IPS DF 19.7 (cell line): ENCODE results near the gene HNRNPUL2.
"Not testable (repeated sequence)": the region's sequence is repeated elsewhere in the genome, so short reads cannot be mapped to it uniquely, and the experiment has no call there.

Experiments
- DNase-seq: peaks from one replicate; pipeline ENCODE4 v3.0.0-alpha.2; 2013; ENCODE audit warnings: low read depth, low spot score

Gene HNRNPUL2

DNA sequence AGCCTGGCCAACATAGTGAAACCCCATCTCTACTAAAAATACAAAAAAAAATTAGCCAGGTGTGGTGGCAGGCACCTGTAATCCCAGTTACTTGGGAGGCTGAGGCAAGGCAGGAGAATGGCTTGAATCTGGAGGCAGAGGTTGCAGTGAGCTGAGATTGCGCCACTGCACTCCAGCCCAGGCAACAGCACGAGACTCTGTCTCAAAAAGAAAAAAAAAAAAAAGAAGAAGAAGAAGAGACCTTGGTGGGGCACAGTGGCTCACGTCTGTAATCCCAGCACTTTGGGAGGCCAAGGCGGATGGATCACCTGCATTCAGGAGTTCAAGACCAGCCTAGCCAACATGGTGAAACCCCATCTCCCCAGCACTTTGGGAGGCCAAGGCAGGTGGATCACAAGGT is 23.3 kb downstream of the HNRNPUL2 start:
- not testable (repeated sequence) for DNase-seq

- DNase-seq: no peak
Observed at GRCh38 chr11:62702246-62702645, 25.0 kb downstream of the HNRNPUL2 start.

DNA sequence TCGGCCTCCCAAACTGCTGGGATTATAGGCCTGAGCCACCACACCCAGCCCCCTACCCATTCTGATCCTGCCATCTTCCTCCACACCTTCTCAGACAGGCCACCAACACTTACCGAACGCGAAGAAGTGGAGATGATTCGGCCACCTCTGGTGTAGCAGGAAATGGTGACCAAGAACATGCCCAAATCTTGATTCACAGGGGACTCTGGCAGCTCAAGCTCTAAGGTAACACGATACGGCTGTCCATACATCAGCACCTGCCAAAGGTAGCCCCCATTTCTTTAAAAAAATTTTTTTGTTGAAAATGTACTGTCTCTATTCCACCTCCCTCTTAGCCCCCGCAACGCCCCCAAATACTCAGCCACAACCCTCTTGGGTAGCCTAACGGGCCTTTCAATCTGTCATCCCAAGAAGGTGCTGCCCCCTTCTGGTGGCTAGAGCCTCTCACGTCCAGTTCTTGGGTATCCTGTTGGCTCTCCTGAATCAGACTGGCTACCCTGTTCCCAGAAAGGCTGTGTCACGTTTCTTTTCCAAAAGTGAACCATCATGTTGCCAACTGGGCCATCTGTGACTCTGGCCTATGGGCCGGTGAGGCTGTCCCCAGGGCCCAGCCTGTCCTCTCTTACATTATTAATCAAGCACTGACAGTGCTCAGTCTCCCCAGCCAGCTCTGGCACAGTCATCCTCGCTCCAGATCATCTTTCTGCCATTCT is 32.6 kb downstream of the HNRNPUL2 start:
- peak; percentile 68 for DNase-seq

GRCh38 chr11:62693624-62694023 is 33.6 kb downstream of the HNRNPUL2 start:
- DNase-seq: not testable (repeated sequence)

GRCh38 chr11:62689421-62690183 is 37.7 kb downstream of the HNRNPUL2 start, which contains the start of gene LRRN4CL:
Gene LRRN4CL (minus strand): TSS chr11:62689530. CDS start chr11:62688508, 1,022 bp downstream.
- DNase-seq: no peak

DNA sequence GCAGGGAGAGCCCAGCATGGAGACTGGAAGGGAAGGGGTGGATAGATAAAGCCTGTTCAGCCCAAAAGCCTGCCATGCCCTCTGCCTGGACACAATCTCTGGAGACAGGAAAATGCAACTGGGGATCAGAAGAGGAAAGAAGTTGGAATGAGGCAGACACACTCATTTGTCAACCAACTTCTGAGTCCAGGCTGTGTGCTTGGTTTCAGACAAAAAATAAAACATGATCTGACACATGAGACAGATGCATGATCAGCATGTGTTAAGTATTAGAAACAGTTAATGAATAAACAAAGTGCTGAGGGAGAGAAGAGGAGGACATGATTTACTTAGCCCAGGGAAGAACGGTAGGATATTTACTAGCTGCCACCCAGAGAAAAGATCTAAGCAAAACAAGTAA is 38.8 kb downstream of the HNRNPUL2 start:
- no peak for DNase-seq

- DNase-seq: no peak
Observed at GRCh38 chr11:62687508-62688396, 39.5 kb downstream of the HNRNPUL2 start.

DNA sequence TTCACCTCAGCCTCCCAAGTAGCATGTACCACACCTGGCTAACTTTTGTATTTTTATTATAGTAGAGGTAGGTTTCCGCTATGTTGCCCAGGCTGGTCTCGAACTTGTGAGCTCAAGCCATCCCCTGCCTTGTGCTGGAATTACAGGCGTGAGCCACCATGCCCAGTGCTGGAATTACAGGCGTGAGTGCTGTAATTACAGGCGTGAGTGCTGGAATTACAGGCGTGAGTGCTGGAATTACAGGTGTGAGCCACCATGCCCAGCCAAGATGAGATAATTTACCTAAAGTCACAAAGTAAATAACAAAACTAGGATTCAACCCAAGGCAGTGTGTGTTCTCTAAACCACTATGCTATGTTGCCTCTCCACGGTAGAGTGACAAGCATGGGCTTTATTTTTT is 44.7 kb downstream of the HNRNPUL2 start:
- DNase-seq: no peak

GRCh38 chr11:62680825-62681240 is 46.4 kb downstream of the HNRNPUL2 start:
- no peak for DNase-seq

- DNase-seq: no peak
Observed at GRCh38 chr11:62678770-62679696, 48.2 kb downstream of the HNRNPUL2 start, which contains the start of gene UBXN1. Gene UBXN1 (minus strand): TSS chr11:62679073. CDS start chr11:62678923, 150 bp downstream.

DNA sequence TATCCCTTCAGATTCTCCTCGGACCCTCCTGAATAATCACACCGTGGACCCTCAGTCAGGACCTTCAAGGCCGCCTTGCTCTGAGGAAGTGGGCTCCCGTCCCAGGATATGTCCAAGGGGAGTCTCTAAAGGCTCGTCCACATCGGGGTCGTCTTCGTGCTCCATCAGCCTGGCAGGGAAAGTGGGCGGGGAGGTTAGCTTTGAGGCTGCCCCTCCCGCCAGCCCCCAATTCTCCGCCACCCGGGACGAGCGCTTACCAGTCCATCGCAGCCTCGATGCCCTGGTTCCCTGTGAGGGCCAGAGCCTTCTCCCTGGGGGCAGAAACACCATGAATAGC is 48.9 kb downstream of the HNRNPUL2 start:
- DNase-seq: no peak

DNA sequence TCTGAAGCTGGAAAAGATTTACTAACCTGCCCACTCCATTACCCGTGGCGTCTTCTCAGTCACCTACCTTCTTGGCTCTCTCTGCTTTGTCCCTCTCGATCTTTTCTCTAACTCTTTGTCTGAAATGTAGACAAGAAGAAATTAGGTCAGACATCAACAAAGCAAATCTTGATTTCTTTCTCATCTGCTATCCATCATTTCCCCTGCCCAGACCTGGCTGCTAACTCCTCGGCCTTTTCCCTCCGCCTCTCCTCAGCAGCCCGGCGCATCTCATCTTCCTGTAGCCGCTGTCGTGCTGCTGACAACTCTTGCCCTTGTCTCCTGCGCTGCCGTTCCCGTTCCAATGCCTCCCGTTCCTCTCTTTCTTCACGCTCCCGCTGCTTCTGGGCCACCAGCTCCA is 49.5 kb downstream of the HNRNPUL2 start:
- no peak for DNase-seq

DNA sequence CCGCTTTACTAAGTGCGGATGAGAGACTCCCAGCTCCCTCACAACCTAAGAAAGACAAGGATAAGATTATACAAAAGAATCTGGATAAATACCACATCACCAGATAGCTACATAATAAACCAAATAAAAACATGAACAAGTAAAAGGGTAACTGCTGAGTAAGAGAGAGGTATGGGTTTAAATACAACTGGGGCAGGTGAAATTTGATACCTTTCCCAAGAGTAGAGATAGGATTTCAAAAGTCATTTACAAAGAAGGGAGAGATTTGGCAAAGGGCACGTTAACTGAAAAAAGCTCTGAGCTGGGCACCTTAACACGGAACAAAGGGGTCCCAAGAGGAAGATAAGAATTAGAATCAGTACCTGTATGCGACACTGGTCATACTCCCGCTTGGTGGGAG is 50.1 kb downstream of the HNRNPUL2 start:
- DNase-seq: no peak

DNA sequence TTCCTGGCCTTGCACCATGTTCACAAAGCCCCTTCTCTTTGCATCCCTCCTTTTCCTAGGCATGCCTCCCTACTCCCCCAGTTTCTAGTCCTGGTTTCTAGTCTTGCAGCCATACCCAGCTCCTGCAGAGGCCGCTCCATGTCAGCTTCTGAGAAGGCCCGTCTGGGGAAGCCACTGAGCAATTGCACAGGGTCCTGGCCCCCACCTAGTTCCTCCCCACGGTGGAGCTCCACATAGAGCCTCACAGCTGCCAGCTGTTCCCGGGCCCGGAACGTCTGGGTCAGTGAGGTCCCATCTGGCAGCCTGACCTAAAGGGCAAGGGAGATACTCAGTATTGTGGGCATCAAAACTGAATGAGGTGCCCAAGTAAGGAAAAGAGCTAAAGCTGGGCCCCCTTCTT is 50.6 kb downstream of the HNRNPUL2 start:
- DNase-seq: no peak

- DNase-seq: not testable (repeated sequence)
Observed at GRCh38 chr11:62675415-62675814, 51.8 kb downstream of the HNRNPUL2 start.

- no peak for DNase-seq
Observed at GRCh38 chr11:62673196-62673525, 54.1 kb downstream of the HNRNPUL2 start.

GRCh38 chr11:62671608-62672389 is 55.5 kb downstream of the HNRNPUL2 start, which contains the start of the genes LBHD1 and UQCC3:
Gene LBHD1 (minus strand): TSS chr11:62672267. CDS start chr11:62670031, 2,236 bp downstream.
Gene UQCC3 (plus strand): TSS chr11:62671673. CDS start chr11:62671746, 73 bp downstream.
- no peak for DNase-seq

DNA sequence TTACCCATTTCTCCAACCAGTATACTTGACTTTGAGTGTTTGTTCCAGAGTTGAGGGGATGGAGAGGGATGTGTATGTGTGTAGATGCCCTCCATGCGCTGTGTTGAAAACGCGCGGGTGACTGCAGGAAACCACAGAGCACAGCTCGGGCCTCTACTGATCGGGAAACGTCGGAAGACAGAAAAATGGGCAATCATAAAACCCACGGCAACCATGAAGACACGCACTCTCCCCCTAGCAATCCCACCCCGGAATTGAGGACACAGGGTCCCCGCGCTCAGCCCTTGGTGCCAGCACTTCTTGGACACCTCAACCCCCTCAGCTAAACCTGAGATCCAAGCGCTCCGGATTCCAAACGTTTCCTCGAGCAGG is 56.0 kb downstream of the HNRNPUL2 start:
- no peak for DNase-seq

DNA sequence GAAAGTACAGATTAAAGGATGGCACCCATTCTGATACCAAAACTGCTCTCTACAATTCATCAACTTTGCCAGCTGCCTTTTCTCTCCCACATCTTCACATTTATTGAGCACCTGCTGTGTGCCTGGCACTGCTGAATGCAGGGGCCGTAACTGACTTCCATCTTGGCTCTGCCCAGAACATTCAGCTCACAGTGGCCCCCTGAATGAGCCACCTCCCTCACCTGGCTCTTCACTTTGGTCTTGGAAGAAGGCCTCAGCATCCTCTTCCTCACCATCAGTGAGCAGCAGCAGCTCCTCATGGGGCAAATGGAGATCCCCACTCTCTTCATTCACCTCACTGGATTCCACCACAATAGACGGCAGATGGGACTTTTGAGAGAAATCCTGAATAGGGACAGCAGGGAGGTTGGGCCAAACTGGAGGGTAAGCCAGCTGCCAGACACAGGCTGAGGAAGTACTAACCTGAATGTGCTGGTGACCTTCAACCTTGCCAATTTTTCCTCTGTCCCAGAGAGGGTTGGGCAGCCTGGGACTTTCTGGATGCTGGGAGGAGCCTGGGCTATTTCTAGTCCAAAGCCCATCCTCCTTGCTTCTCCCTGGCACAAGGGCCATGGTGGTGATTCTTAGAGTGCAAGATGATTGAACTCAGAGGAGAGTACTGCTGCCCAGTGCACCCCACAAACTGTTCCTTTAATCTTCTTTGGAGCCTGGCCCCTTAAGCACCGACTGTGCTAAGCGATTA is 57.7 kb downstream of the HNRNPUL2 start:
- DNase-seq: no peak
